IPS-NIHi7 (cell line): ENCODE results near the gene FAXC.
A peak's percentile ranks its signal among the peaks of the same experiment; 100 is the strongest.
"Not testable (repeated sequence)": the region's sequence is repeated elsewhere in the genome, so short reads cannot be mapped to it uniquely, and the experiment has no call there.

ENCODE experiments used
- DNase-seq: peaks from one replicate; pipeline ENCODE4 v3.0.0; 2012; ENCODE audit warnings: mixed read lengths; ENCODE audit errors: extremely low spot score

Gene FAXC

GRCh38 chr6:99341862-99342455, 7.5 kb downstream of the FAXC start:
- DNase-seq, result no peak

- DNase-seq, result no peak
Observed at GRCh38 chr6:99338188-99338587, 11.3 kb downstream of the FAXC start.

DNA sequence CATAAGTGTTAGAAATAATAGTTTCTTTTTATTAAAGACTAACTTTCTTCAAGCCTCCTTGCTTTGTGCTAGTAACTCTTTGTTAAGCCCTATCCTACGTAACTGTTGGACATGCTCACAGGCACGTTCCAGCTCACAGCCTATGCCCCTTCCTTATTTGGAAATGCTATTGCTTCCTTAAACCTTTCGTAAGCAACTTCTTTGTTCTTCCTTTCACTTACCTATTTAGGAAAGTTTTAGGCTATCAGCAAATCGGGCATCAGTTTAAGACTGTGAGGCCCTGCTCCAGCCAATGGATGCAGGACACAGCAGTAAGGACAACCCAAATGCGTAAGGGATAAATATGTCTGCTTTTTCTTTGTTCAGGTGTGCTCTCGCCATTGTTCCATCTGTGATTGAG, 14.2 kb downstream of the FAXC start:
- DNase-seq, result not testable (repeated sequence)

DNA sequence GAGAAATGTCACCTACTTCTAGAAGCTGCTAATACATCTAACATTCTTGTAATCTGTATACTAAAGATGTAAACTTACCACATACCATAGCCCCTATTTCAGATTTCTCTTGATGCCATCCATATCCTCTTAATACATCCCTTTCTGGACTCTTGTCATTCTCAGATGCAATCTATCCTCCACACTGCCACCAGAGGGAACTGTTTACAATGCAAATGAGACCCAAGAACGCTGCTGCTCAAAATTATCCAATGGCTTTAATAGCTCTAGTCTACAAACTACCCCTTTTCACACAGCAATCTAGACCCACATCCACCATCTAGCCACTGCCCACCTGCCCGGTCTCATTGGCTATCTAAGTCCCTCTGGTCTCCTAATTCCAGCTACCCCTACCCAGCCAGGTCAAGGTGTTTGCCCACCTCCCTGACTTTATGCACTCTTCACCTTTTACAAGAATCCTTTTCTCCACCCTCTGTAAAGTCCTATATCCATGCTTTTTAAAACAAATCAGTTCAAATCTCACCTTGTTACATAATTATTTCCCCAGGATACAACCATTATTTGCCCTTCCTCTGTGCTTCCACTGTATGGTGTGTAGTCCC, 14.8 kb downstream of the FAXC start:
- peak; percentile 42 for DNase-seq

- no peak for DNase-seq
Observed at GRCh38 chr6:99333068-99333467, 16.4 kb downstream of the FAXC start.

DNA sequence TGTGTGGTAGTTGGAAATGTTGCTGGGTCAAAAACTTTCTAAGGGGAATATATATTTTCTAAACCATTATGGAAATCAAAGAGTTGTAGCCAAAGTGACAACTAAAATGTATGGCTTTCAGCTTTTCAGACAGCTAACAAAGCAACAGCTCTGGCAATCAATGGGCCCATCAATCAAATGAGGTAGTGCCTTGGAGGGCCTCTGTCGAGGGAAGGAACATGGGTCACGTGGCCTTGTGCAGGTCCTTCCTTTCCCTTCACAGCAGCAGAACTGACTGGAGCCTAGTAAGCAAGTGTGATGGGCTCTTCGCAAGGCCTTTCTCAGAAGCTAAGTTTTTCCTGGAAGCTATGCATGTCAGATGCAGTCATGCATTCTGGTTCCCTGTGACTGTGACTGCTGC, 17.9 kb downstream of the FAXC start:
- DNase-seq, result no peak

DNA sequence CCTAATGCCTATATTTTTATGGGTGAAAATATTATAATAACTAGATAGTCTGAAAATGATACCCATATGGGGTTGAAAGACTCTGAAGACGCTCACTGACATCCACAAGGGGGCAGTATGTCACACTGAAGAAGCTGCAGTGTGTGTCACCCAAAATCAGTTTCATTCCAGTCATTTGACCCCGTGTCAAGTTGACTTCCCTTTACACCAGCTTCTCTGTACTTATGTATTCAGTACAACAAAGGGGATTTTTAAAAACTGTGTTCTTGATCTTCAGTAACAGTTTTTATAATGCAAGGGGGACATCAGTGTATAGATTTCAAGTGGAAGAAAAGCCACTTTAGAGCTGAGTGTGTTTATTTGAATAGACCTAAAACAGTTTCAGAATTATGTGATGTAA, 19.3 kb downstream of the FAXC start:
- peak; percentile 74 for DNase-seq

GRCh38 chr6:99324996-99325395, 24.5 kb downstream of the FAXC start:
- no peak for DNase-seq

DNA sequence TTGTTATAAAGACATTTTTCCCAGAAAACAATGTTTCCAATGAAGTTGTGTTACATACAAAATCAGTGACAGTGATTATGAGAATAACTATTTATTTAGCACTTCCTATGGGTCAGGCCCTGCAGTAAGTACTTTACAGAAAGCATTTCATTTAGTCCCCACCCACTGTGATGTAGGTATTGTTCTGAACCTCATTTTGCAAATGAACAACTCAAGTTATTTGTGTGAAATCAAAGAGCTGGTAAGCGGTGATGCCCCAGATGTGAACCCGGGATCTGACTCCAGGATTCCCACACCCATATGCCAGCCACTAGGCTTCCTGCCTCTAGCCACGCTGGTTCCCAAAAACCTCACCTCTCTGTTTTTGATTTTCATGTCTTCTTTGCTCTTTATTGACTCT, 30.9 kb downstream of the FAXC start:
- DNase-seq, result no peak

DNA sequence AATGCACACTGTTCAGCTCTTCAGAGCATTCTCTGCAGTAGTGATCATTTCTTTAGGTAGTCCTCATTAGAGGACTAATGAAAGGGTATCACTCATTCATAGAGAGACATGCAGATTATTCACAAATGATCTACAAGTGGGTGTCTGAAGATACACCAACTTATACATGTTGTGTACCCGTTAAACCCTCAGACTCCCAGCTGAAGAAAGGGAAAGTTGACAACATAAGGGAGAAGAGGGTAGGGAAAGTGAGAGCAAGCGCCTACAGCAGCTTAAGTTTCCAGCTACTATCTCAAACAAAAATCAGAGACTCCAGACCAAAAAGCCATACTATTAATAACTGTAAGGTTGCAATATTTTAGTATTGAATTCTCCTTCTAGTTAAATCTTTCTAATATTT, 37.1 kb downstream of the FAXC start:
- DNase-seq, result no peak

- DNase-seq, result no peak
Observed at GRCh38 chr6:99310553-99310952, 38.9 kb downstream of the FAXC start.

GRCh38 chr6:99309557-99309956, 39.9 kb downstream of the FAXC start:
- no peak for DNase-seq

- no peak for DNase-seq
Observed at GRCh38 chr6:99308788-99309187, 40.7 kb downstream of the FAXC start.

DNA sequence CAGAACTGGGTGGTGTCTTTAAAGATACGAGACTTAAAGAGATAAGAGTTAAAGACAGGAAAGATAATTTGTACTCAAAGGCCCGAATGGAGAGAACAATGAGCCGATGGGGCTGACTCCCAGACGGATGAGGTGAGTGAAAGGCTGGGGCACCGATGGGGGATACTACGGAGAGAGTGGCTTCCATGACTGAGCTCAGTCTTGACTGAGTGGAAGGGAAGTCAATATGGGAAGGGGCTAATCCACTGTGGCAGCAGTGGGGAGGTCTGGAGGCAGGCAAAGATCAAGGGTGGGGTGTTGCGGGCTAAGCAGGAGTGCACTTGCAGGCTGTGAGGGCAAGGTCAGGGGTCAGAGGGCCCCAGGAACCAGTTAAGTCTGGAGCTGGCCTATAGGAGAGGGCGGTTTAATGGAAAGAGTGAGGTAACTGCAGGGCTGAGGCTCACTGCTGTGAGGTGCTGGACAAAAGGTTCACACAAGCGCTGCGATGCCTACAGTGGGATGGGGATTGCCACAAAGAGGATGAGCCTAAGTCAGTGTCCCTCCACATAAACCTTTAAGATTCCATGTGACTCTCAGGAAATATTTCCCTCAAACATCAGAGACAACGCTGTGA, 42.1 kb downstream of the FAXC start:
- no peak for DNase-seq

DNA sequence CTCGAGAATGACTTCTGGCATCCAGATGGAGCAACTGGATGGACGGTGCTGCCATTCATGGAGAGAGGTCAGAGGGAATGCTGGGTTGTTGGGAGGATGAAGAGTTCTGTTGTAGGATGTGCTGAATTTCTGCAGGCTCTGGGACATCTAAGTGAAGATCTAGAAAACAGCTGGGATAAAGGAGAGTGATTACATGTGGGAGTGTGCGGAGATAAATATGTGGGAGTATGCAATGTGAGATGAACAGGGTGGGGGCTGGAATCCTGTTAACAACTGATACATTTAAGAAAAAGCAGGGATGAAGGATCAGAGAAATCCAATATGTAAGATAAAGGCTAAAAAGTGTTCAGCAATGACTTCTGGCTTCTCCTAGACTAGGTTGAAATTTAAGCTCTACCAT, 43.1 kb downstream of the FAXC start:
- DNase-seq, result no peak

- no peak for DNase-seq
Observed at GRCh38 chr6:99305021-99305554, 44.4 kb downstream of the FAXC start.

DNA sequence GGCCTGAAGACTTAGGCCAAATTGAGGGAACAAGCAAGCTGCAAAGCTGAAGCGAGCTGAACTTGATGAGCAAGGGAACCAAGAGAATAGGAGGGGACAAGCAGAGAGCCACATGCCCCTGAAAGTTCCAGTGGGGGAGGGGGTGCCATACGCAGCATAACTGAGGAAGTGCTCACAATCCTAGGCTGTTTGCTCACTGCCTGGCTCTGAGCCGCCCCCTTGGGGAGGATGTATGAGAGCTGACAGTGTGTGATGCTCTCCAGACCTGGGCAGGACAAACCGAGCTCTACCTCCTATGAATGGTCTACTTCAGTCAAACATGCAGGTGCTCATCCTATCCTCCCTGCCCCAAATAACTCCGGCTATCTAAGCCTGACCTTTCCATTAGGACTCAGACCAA, 52.1 kb downstream of the FAXC start:
- peak; percentile 25 for DNase-seq

DNA sequence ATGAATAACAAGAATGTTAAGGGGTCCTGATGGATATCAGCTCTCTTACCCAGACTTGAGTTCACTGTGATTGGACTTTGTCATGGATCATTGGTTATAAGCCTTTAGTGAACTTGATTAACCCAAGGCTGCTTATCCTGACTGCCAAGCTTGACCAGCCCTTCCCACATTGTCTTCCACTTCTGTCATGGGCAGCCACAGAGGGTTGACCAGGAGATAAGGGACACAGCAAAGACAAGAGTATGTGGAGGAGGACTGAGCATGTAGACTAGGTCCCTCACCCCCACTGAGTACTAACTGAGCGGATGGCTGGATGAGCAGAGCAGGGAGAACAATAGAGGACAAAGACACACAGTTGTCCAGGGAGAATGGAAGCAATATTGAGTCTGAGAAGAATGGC, 52.5 kb downstream of the FAXC start:
- DNase-seq, result no peak

GRCh38 chr6:99296261-99296660, 53.2 kb downstream of the FAXC start:
- no peak for DNase-seq

DNA sequence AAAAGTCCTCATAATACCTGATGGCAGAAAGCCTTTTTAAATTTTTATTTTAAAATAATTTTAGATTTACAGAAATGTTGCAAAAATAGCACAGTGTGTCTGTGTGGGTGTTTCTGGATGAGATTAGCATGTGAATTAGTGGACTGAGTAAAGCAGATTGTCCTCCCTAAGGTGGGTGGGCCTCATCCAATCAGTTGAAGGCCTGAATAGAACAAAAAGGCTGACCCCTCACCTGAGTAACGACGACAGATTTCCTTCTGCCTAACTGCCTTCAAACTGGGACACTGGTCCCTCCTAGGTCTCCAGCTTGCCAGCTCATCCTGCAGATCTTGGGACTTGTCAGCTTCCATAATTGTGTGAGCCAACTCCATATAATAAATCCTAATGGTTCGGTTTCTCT, 54.2 kb downstream of the FAXC start:
- no peak for DNase-seq

GRCh38 chr6:99294786-99295185, 54.7 kb downstream of the FAXC start:
- no peak for DNase-seq

GRCh38 chr6:99289701-99290100, 59.8 kb downstream of the FAXC start:
- no peak for DNase-seq

- no peak for DNase-seq
Observed at GRCh38 chr6:99288668-99289067, 60.8 kb downstream of the FAXC start.
